WTC11 (cell line): Measurements from ENCODE around the gene KCNK7. TPM values are rescaled to one million over a fixed set of nuclear protein-coding genes. Genes with fewer than 3 reads are reported as not detected.

Source experiments
- ATAC-seq: fragments of 200-7000 bp; cut with Tn5 transposase; 2 replicates; pipeline ENCODE4 v1.10.0; 2021; ENCODE audit warnings: mild to moderate bottlenecking, moderate library complexity
- CTCF ChIA-PET: fragments of 300-600 bp; sonication (Branson Sonifier 250); formaldehyde crosslinking; loops from one replicate; lab custom pipeline; 2021; ENCODE audit warnings: antibody characterized with exemption; lab: Charles Lee
- POLR2A ChIA-PET: fragments of 350-600 bp; sonication (Branson Sonifier 250); formaldehyde crosslinking; loops from one replicate; lab custom pipeline; 2021; ENCODE audit warnings: antibody characterized with exemption; lab: Charles Lee
- DNase-seq: peaks from one replicate; pipeline ENCODE4 v3.0.0; 2021; ENCODE audit warnings: low spot score
- H3K27ac Mint-ChIP-seq: 2 replicates; pipeline ENCODE4 v1.8.0; 2021; ENCODE audit warnings: mixed read lengths
- H3K27me3 Mint-ChIP-seq: 2 replicates; pipeline ENCODE4 v1.8.0; 2021; ENCODE audit warnings: low read depth, mild to moderate bottlenecking, moderate library complexity, mixed read lengths
- H3K36me3 Mint-ChIP-seq: 2 replicates; pipeline ENCODE4 v1.8.0; 2021; ENCODE audit warnings: mixed read lengths
- H3K4me1 Mint-ChIP-seq: 2 replicates; pipeline ENCODE4 v1.8.0; 2022; ENCODE audit warnings: mixed read lengths
- H3K4me3 Mint-ChIP-seq: 2 replicates; pipeline ENCODE4 v1.8.0; 2021; ENCODE audit warnings: mild to moderate bottlenecking, moderate library complexity, mixed read lengths
- H3K9me3 Mint-ChIP-seq: 2 replicates; pipeline ENCODE4 v1.8.0; 2021; ENCODE audit warnings: mixed read lengths
- ATF1 ChIP-seq: sonication (generic); formaldehyde crosslinking; IDR thresholded peaks from 2 replicates; pipeline ENCODE4 v1.8.1; 2023; ENCODE audit warnings: mild to moderate bottlenecking, moderate library complexity, missing genetic modification reagents
- ATF6 ChIP-seq: sonication (generic); formaldehyde crosslinking; IDR thresholded peaks from 2 replicates; pipeline ENCODE4 v1.8.1; 2023; ENCODE audit warnings: mild to moderate bottlenecking, missing genetic modification reagents
- CBFB ChIP-seq: sonication (generic); formaldehyde crosslinking; IDR thresholded peaks from 2 replicates; pipeline ENCODE4 v1.8.1; 2022; ENCODE audit warnings: mild to moderate bottlenecking, low read depth, missing genetic modification reagents
- CREM ChIP-seq: sonication (generic); formaldehyde crosslinking; IDR thresholded peaks from 2 replicates; pipeline ENCODE4 v1.8.1; 2022; ENCODE audit warnings: mild to moderate bottlenecking, missing genetic modification reagents, moderate library complexity
- E2F1 ChIP-seq: sonication (generic); formaldehyde crosslinking; IDR thresholded peaks from 2 replicates; pipeline ENCODE4 v1.8.0; 2022; ENCODE audit warnings: mild to moderate bottlenecking, missing genetic modification reagents
- ESRRA ChIP-seq: sonication (generic); formaldehyde crosslinking; IDR thresholded peaks from 2 replicates; pipeline ENCODE4 v1.8.1; 2022; ENCODE audit warnings: mild to moderate bottlenecking, missing genetic modification reagents, borderline replicate concordance
- FOXK1 ChIP-seq: sonication (generic); formaldehyde crosslinking; IDR thresholded peaks from 2 replicates; pipeline ENCODE4 v1.8.0; 2022; ENCODE audit warnings: mild to moderate bottlenecking, moderate library complexity, missing genetic modification reagents
- GRHL2 ChIP-seq: fragments of 250-450 bp; sonication (Bioruptor Pico); IDR thresholded peaks from 2 replicates; pipeline ENCODE4 v1.8.0; 2022; ENCODE audit warnings: mild to moderate bottlenecking, moderate library complexity; ENCODE audit not compliant: insufficient replicate concordance, severe bottlenecking
- MLX ChIP-seq: sonication (generic); formaldehyde crosslinking; IDR thresholded peaks from 2 replicates; pipeline ENCODE4 v1.8.1; 2023; ENCODE audit warnings: mild to moderate bottlenecking, missing genetic modification reagents, moderate library complexity
- RORB ChIP-seq: fragments of 250-450 bp; sonication (Bioruptor Pico); IDR thresholded peaks from 2 replicates; pipeline ENCODE4 v1.9.0; 2021; ENCODE audit warnings: mild to moderate bottlenecking
- SOX15 ChIP-seq: fragments of 250-450 bp; sonication (Bioruptor Pico); IDR thresholded peaks from 2 replicates; pipeline ENCODE4 v1.9.0; 2021; ENCODE audit warnings: mild to moderate bottlenecking
- STAT6 ChIP-seq: sonication (generic); formaldehyde crosslinking; conservative IDR thresholded peaks from 2 replicates; pipeline ENCODE4 v1.8.1; 2023; ENCODE audit warnings: mild to moderate bottlenecking, low read depth, missing genetic modification reagents, moderate library complexity
- TEAD4 ChIP-seq: sonication (generic); formaldehyde crosslinking; IDR thresholded peaks from 2 replicates; pipeline ENCODE4 v1.8.0; 2022; ENCODE audit warnings: mild to moderate bottlenecking, missing genetic modification reagents
- TP53 ChIP-seq: sonication (generic); formaldehyde crosslinking; IDR thresholded peaks from 2 replicates; pipeline ENCODE4 v1.8.1; 2023; ENCODE audit warnings: mild to moderate bottlenecking, missing genetic modification reagents
- ZNF423 ChIP-seq: fragments of 250-450 bp; sonication (Bioruptor Pico); IDR thresholded peaks from 2 replicates; pipeline ENCODE4 v2.1.2; 2022; ENCODE audit warnings: mild to moderate bottlenecking, moderate library complexity
- ZNF425 ChIP-seq: fragments of 250-450 bp; sonication (Bioruptor Pico); conservative IDR thresholded peaks from 2 replicates; pipeline ENCODE4 v1.9.0; 2021; ENCODE audit warnings: mild to moderate bottlenecking
- ZNF671 ChIP-seq: fragments of 250-450 bp; sonication (Bioruptor Pico); IDR thresholded peaks from 2 replicates; pipeline ENCODE4 v1.8.0; 2021; ENCODE audit warnings: mild to moderate bottlenecking
- total RNA-seq: library from RNA; stranded (reverse); gene quantifications from 3 replicates; pipeline ENCODE4 v1.2.3, GENCODE V29; 2021
- TF ChIP-seq, protein P1 (sequence below): sonication (generic); formaldehyde crosslinking; IDR thresholded peaks from 2 replicates; pipeline ENCODE4 v1.8.1; 2023; ENCODE audit warnings: mild to moderate bottlenecking, moderate library complexity, missing genetic modification reagents
- TF ChIP-seq, protein P2 (sequence below): fragments of 250-450 bp; sonication (Bioruptor Pico); IDR thresholded peaks from 2 replicates; pipeline ENCODE4 v1.9.0; 2021; ENCODE audit warnings: moderate library complexity, mild to moderate bottlenecking, inconsistent platforms, borderline replicate concordance
- TF ChIP-seq, protein P3 (sequence below): sonication (generic); formaldehyde crosslinking; IDR thresholded peaks from 2 replicates; pipeline ENCODE4 v1.8.1; 2022; ENCODE audit warnings: mild to moderate bottlenecking, missing genetic modification reagents, moderate library complexity, borderline replicate concordance
- TF ChIP-seq, protein P4 (sequence below): fragments of 250-450 bp; sonication (Bioruptor Pico); IDR thresholded peaks from 2 replicates; pipeline ENCODE4 v1.8.0; 2021; ENCODE audit warnings: mild to moderate bottlenecking

KCNK7 gene
- total RNA-seq, 1 experiment from 2014 or later, result 1.4 TPM

- TF ChIP-seq TP53 (no peak), SOX15 (no peak), TEAD4 (CRISPR knock-in tag) (no peak), STAT6 (no peak), ZNF425 (CRISPR knock-in tag) (no peak), ATF1 (CRISPR knock-in tag) (no peak), MLX (no peak), RORB (CRISPR knock-in tag) (no peak)
- TF ChIP-seq, protein P1, sequence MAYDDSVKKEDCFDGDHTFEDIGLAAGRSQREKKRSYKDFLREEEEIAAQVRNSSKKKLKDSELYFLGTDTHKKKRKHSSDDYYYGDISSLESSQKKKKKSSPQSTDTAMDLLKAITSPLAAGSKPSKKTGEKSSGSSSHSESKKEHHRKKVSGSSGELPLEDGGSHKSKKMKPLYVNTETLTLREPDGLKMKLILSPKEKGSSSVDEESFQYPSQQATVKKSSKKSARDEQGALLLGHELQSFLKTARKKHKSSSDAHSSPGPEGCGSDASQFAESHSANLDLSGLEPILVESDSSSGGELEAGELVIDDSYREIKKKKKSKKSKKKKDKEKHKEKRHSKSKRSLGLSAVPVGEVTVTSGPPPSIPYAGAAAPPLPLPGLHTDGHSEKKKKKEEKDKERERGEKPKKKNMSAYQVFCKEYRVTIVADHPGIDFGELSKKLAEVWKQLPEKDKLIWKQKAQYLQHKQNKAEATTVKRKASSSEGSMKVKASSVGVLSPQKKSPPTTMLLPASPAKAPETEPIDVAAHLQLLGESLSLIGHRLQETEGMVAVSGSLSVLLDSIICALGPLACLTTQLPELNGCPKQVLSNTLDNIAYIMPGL, result no peak
Measured at GRCh38 chr11:65619281-65619928, 23.8 kb upstream of the KCNK7 start (continued).

GRCh38 chr11:65618763-65619162 is 23.2 kb upstream of the KCNK7 start:
- H3K4me3 Mint-ChIP-seq, result no peak overlapping the region
- no peaks in the 10 kb centered on the region for H3K9me3 Mint-ChIP-seq
- ATAC-seq, result no peak
- CTCF ChIA-PET, result interaction anchor here (0.6 to 0.8 kb wide), 2 partner anchors 27 to 269 kb away, joined by 3 read pairs; partner anchors contain the start of gene FIBP
- no peak overlapping the region for H3K27ac Mint-ChIP-seq
- no peaks in the 10 kb centered on the region; the same call in 1 of the 2 replicates for H3K27me3 Mint-ChIP-seq
- H3K36me3 Mint-ChIP-seq, result peaks cover 16% of the 10 kb centered on the region
- peaks cover 8% of the 10 kb centered on the region for H3K4me1 Mint-ChIP-seq
- no peak for DNase-seq
- POLR2A ChIA-PET, result no interaction called here
- TF ChIP-seq ESRRA (no peak), CREM (CRISPR knock-in tag) (no peak), ZNF671 (no peak), ZNF423 (CRISPR knock-in tag) (no peak), FOXK1 (no peak), E2F1 (CRISPR knock-in tag) (no peak), GRHL2 (CRISPR knock-in tag) (no peak), ATF6 (CRISPR knock-in tag) (no peak), CBFB (no peak)
- TF ChIP-seq, protein P2, sequence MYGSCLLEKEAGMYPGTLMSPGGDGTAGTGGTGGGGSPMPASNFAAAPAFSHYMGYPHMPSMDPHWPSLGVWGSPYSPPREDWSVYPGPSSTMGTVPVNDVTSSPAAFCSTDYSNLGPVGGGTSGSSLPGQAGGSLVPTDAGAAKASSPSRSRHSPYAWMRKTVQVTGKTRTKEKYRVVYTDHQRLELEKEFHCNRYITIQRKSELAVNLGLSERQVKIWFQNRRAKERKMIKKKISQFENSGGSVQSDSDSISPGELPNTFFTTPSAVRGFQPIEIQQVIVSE (CRISPR knock-in tag), result no peak
- TF ChIP-seq, protein P3, sequence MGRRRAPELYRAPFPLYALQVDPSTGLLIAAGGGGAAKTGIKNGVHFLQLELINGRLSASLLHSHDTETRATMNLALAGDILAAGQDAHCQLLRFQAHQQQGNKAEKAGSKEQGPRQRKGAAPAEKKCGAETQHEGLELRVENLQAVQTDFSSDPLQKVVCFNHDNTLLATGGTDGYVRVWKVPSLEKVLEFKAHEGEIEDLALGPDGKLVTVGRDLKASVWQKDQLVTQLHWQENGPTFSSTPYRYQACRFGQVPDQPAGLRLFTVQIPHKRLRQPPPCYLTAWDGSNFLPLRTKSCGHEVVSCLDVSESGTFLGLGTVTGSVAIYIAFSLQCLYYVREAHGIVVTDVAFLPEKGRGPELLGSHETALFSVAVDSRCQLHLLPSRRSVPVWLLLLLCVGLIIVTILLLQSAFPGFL, result no peak
- TF ChIP-seq, protein P4, sequence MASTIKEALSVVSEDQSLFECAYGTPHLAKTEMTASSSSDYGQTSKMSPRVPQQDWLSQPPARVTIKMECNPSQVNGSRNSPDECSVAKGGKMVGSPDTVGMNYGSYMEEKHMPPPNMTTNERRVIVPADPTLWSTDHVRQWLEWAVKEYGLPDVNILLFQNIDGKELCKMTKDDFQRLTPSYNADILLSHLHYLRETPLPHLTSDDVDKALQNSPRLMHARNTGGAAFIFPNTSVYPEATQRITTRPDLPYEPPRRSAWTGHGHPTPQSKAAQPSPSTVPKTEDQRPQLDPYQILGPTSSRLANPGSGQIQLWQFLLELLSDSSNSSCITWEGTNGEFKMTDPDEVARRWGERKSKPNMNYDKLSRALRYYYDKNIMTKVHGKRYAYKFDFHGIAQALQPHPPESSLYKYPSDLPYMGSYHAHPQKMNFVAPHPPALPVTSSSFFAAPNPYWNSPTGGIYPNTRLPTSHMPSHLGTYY (CRISPR knock-in tag), result no peak
